GM18498 (cell line): Measurements from ENCODE around the gene EPHA6.
"Not testable (repeated sequence)": the region's sequence is repeated elsewhere in the genome, so short reads cannot be mapped to it uniquely, and the experiment has no call there.

Source experiments
- ATAC-seq: cut with Tn5 transposase; IDR thresholded peaks from one replicate; pipeline ENCODE4 v1.9.1; 2021; ENCODE audit warnings: mild to moderate bottlenecking, moderate library complexity; ENCODE audit not compliant: unreplicated experiment

EPHA6 gene

GRCh38 chr3:97409612-97410011, 595.2 kb downstream of the EPHA6 start:
- no peak for ATAC-seq

DNA sequence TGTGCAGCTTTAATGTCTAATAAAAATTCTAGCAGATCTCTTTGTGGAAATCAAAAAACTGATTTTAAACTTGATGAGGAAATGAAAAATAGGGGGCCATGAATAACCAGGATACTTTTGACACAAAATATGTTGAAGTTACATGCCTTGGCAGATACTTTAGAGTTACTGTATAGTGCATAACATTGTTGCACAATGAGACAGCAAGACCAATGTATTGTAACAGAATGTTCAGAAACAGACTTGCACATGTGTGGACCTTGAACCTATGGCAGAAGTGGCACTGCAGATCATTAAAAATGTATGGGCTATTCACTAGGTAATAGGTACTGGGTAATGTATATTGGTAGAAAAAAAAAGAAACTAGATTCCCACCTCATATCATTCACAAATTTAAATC, 607.2 kb downstream of the EPHA6 start:
- ATAC-seq: no peak

DNA sequence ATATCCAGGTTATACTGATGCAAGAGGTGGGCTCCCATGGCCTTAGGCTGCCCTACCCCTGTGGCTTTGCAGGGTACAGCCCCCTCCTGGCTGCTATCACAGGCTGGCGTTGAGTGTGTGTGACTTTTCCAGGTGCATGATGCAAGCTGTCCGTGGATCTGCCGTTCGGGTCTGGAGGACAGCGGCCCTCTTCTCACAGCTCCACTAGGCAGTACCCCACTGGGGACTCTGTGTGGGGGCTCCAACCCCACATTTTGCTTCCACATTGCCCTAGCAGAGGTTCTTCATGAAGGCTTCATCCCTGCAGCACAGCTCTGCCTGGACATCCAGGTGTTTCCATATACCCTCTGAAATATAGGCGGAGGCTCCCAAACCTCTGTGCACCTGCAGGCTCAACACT, 610.6 kb downstream of the EPHA6 start:
- no peak for ATAC-seq

GRCh38 chr3:97430601-97431000, 616.2 kb downstream of the EPHA6 start:
- no peak for ATAC-seq

DNA sequence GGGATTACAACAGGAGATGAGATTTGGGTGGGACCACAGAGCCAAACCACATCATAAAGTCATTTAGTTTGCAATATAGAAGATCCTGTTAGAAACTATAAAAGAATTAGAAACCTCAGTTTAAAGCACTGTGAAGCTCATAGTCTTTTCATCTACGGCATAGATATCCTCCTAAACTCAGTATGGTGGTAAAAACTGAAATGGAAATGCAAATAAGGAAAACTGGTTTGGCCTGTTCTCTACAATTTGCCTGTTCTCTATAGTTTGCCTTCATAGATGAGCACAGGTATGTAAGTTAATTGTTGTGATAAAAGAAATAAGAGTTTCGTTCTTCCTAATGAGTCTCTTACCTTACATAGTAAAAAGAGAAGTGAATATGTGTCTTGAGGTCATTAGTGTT, 618.5 kb downstream of the EPHA6 start:
- no peak for ATAC-seq

GRCh38 chr3:97438131-97438530, 623.7 kb downstream of the EPHA6 start:
- ATAC-seq: no peak

- no peak for ATAC-seq
Observed at GRCh38 chr3:97439373-97439772, 625.0 kb downstream of the EPHA6 start.

DNA sequence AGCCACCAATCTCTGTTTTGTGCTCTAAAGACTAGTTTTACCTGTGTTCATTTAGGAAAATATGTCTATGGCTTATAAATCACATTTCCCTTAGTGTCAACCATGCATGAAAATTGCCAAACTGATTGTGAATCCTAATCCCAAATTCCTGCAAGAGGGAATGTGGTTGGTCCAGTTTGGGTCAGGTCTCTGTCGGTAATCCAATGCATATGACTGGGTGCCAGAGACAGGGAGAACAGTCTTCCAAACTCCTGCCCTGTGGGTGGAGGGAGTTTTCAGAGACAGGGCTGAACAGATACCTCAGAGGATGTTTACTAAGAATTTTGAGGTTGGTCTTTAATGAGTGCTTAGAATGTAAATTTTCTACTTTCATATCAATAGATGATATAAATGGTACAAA, 649.6 kb downstream of the EPHA6 start:
- ATAC-seq: no peak

DNA sequence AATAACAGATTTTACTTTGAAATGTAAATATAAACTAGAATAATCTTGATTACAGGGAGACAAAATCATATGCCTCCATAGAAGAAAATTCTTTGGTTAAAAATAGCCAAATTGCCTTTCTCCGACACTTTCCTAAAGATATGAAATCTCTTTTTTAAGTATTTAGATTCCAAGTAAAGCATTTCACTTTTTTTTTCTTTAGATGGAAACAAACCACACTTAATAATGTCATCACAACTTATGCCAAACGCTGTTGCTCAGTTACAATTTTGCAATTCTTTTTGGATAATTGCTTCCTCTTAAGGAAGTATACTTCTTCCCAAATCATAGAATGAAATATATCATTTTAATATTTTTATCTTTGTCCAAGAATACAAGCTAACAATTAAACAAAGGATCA, 656.1 kb downstream of the EPHA6 start:
- no peak for ATAC-seq

DNA sequence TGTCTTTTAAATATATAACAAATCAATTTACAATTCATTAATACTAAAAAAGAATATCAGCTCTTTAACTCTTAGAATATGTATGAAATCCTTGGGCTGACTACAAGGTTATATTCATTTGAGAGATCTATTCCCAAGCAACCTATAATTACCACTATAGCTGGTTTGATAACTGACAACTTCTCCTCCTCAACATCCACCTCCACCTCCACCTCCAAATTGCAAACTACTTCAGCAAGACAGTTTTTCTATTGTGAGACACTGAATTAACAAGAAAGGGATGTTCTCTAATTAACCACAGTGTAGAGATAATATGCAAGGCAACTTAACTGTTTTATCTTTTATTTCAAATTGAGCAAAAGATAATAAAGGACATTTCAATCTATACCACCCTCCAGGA, 665.3 kb downstream of the EPHA6 start:
- ATAC-seq: no peak

GRCh38 chr3:97480696-97481289, 666.4 kb downstream of the EPHA6 start:
- not testable (repeated sequence) for ATAC-seq

- no peak for ATAC-seq
Observed at GRCh38 chr3:97481416-97481815, 667.0 kb downstream of the EPHA6 start.

DNA sequence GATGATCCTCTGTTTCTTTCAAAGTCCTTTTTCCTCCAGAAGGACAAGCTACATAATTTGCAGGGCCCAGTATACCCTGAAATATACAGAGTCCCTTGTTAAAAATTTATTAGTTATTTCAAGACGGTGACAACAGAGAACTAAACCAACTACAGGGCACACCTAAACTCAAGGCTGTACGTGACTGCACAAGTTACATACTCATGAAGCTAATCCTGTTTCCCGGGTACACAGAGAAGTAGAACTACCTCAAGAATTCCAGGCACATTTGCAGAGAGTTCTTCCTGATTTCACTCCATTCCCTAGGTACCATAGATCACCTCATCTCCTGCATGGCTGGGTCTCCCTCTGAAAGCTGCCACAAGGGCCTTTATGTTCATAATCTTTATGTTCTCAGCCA, 670.8 kb downstream of the EPHA6 start:
- no peak for ATAC-seq

DNA sequence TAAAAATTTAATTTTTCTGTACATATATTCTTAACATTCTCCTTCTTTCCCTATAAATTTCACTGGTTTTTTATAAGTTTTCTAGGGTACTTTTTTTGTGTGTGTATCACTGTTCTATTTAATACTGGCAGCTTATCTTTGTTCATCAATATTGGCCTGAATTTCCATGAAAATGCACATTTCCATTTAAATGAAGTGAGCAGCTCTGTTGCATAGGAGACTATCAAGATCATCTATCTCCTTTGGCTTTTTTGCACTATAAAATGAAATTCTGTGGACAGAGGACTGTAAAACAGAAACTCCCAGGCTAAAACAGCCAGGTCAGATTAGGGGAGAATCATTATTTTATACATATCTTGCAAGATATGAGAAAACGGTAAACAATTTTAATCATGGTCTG, 673.2 kb downstream of the EPHA6 start:
- ATAC-seq: no peak

- ATAC-seq: no peak
Observed at GRCh38 chr3:97488741-97489140, 674.3 kb downstream of the EPHA6 start.

DNA sequence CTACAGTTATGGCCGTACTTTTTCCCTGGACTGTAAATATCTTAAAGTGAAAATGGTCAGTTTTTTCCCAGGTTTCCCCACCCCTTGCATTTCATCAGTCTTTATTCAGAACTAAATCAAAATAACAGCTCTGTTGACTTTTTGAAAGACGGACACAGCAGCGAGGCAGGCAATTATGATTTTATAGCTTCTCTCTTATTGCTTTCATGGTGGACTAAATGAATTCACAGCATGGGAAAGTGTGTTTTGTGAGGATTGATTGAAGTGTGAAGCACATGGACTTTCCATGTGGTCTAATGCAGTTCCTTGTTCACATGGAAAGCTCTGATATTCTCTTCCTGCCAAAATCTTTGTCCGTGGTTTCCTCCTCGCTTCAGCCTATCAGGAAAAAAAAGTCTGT, 681.5 kb downstream of the EPHA6 start:
- ATAC-seq: no peak

DNA sequence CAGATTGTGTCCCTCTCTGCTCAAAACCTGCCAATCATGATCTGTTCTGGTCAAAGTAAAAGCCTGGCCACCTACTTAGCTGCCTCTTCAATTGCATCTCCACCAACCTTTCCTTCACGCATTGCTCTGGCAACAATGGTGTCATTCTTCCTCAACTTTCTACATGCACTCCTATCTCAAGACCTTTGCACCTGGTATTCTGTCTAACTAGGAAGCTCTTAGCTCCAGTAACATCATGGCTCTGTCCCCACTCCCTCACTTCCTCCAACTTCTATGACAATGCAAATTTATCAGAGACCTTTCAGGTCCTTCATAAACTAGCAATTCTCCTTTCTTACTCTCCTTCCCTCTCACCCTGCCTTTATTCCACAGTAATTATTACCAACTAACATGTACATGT, 682.7 kb downstream of the EPHA6 start:
- no peak for ATAC-seq

DNA sequence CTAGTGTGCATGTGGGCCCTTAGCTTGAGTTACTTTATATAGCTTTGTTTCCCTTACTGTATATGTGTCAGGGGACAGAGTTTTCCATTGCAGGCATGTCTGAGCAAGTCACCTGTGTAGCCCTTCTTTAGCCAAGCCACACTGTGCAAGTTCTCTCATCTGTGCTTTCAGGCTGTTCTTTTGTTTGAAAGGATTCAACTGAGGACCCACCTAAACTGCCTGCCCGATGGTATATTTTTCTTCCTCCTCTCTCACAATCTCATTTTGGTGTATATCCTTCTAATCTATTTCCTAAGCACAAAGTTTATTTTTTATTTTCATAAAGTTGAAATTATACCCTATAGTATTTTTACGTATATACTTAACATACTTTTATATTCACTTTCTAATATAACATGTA, 690.1 kb downstream of the EPHA6 start:
- ATAC-seq: no peak

DNA sequence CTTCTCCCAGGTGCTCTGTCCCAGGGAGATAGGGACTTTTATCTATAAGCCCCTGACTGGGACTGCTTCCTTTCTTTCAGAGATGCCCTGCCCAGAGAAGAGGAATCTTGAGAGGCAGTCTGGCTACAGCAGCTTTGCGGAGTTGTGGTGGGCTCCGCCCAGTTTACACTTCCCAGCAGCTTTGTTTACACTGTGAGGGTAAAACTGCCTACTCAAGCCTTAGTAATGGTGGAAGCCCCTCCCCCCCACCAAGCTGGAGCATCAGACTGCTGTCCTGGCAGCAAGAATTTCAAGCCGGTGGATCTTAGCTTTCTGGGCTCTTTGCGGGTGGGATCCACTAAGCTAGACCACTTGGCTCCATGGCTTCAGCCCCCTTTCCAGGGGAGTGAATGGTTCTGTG, 696.4 kb downstream of the EPHA6 start:
- ATAC-seq: no peak

DNA sequence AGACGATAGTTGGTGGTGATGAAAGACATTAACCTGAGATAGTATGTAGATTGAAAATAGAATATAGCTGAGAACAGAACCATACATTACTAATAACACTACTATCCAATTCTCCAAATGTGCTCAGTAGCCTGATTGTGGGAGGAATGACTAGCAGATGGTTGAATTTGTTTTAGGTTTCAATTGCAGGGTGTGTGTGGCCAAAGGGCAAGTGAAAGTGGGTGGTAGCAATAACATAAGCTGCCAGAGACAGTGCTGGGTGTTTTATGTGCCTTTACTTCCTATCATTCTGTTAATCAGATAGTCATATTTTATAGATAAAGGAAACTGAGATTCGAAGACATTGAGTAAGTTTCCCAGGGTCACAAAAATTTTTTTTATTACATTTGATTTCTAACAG, 700.7 kb downstream of the EPHA6 start:
- ATAC-seq: no peak

DNA sequence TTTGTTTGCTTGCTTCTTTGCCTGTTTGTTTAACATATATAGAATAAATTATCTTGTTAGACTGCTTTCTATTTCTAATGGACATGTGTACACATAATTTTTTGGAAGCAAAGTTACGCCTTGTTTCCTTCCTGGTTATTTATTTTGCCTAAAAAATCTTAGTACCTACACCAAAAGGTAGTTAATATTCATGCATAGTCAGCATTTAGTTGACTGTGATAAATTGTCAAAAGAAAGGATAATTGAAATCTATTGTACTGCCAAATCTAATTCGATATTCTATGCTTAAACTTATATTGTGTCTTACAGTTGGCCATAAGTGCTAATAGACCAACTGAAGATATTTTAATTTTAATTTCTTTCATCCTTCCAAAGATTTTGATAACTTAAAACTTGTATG, 716.3 kb downstream of the EPHA6 start:
- ATAC-seq: no peak

DNA sequence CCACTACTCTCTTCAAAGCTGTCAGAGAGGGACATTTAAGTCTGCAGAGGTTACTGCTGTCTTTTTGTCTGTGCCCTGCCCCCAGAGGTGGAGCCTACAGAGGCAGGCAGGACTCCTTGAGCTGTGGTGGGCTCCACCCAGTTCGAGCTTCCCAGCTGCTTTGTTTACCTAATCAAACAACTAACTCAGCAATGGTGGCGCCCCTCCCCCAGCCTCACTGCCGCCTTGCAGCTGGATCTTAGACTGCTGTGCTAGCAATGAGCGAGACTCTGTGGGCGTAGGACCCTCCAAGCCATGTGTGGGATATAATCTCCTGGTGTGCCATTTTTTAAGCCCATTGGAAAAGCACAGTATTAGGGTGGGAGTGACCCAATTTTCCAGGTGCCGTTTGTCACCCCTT, 733.2 kb downstream of the EPHA6 start:
- not testable (repeated sequence) for ATAC-seq

DNA sequence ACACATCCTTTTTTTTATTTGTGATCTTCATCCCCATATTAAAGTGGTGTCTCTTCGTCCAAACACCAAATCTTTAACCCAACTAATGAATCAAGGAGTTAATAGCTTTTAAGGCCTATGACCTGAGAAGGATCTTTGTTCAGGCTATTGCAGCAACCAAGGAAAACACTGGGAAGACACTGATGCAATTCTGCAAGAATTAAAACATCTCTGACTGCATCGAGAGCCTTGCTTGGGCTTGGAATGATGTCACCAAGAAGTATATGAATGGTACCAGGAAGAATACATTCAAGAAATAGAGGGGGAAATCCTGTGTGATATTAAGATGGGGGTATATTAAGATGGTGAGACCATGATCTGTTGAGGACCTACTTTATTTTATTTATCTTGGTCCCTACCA, 736.0 kb downstream of the EPHA6 start:
- ATAC-seq: no peak

GRCh38 chr3:97552186-97552585, 737.8 kb downstream of the EPHA6 start:
- ATAC-seq: no peak
